ENCODE data around the gene MERTK.

GRCh38 chr2:111982822-111983221 lies 84.4 kb downstream of the MERTK start:
- no peak for TF ChIP-seq CTCF (IDR thresholded peaks at IDR 0.05; ENCODE audit: low read depth, low read length, poor library complexity, severe bottlenecking)
- TF ChIP-seq EZH2phosphoT487 (IDR thresholded peaks at IDR 0.05; ENCODE audit: borderline replicate concordance, low read length) = no peak

Data from DOHH2 (cell line).